PC-3 (cell line): ENCODE data around the gene TSPAN13. TPM values are rescaled to one million over a fixed set of nuclear protein-coding genes. Genes with fewer than 3 reads are reported as not detected.

Experiments used
- ATAC-seq: fragments of 200-7000 bp; cut with Tn5 transposase; 2 replicates; pipeline ENCODE4 v1.9.1; 2020; ENCODE audit warnings: mild to moderate bottlenecking, moderate library complexity
- BruUV-seq: library from RNA; stranded (reverse); fragments of 400-500 nt; replicated peaks from 2 replicates; lab custom pipeline; 2021; lab: Mats Ljungman, UMichigan
- CTCF ChIA-PET: fragments of 300-600 bp; sonication (Branson Sonifier 250); formaldehyde crosslinking; loops from one replicate; lab custom pipeline; 2022; ENCODE audit warnings: antibody characterized with exemption; lab: Charles Lee
- POLR2A ChIA-PET: fragments of 300-600 bp; sonication (Branson Sonifier 250); formaldehyde crosslinking; loops from one replicate; lab custom pipeline; 2022; ENCODE audit warnings: antibody characterized with exemption; ENCODE audit not compliant: unreplicated experiment; lab: Charles Lee
- DNase-seq: peaks from one replicate; pipeline ENCODE4 v3.0.0-alpha.2; 2015
- H2AFZ ChIP-seq: fragments of 300-600 bp; sonication (generic); 2 replicates; pipeline ENCODE4 v1.6.0; 2016; ENCODE audit warnings: antibody characterized with exemption, low read length
- H3F3A ChIP-seq: fragments of 300-600 bp; sonication (generic); one replicate; pipeline ENCODE4 v1.6.0; 2017; ENCODE audit warnings: antibody characterized with exemption, low read length, control low read depth, mild to moderate bottlenecking; ENCODE audit not compliant: unreplicated experiment
- H3K27ac ChIP-seq: fragments of 300-600 bp; sonication (generic); 2 replicates; pipeline ENCODE4 v1.5.1; 2016; ENCODE audit warnings: mild to moderate bottlenecking, low read length
- H3K27me3 ChIP-seq: fragments of 300-600 bp; sonication (generic); 2 replicates; pipeline ENCODE4 v1.6.1; 2016; ENCODE audit warnings: low read length, mixed read lengths
- H3K36me3 ChIP-seq: fragments of 300-600 bp; sonication (generic); 2 replicates; pipeline ENCODE4 v1.6.1; 2016; ENCODE audit warnings: low read depth, mixed run types, low read length, mixed read lengths
- H3K4me1 ChIP-seq: fragments of 300-600 bp; sonication (generic); 2 replicates; pipeline ENCODE4 v1.5.1; 2016; ENCODE audit warnings: low read length; ENCODE audit not compliant: insufficient read depth
- H3K4me2 ChIP-seq: fragments of 300-600 bp; sonication (generic); 2 replicates; pipeline ENCODE4 v1.6.0; 2016; ENCODE audit warnings: low read length
- H3K4me3 ChIP-seq: fragments of 300-600 bp; sonication (generic); 2 replicates; pipeline ENCODE4 v1.5.1; 2016; ENCODE audit warnings: mild to moderate bottlenecking, low read length, mixed read lengths
- H3K79me2 ChIP-seq: fragments of 300-600 bp; sonication (generic); 2 replicates; pipeline ENCODE4 v1.6.1; 2017; ENCODE audit warnings: low read length, mixed read lengths
- H3K9ac ChIP-seq: fragments of 300-600 bp; sonication (generic); 2 replicates; pipeline ENCODE4 v1.6.0; 2016; ENCODE audit warnings: mild to moderate bottlenecking, low read length
- H3K9me2 ChIP-seq: fragments of 300-600 bp; sonication (generic); replicated peaks from 2 replicates; pipeline ENCODE4 v1.6.1; 2016; ENCODE audit warnings: mixed run types, low read length, mixed read lengths
- H3K9me3 ChIP-seq: fragments of 300-600 bp; sonication (generic); 2 replicates; pipeline ENCODE4 v1.6.1; 2016; ENCODE audit warnings: low read length, mixed read lengths
- H4K20me1 ChIP-seq: fragments of 300-600 bp; sonication (generic); 2 replicates; pipeline ENCODE4 v1.6.1; 2016; ENCODE audit warnings: low read length, mixed read lengths
- EZH2 ChIP-seq: fragments of 300-600 bp; sonication (generic); IDR thresholded peaks from one replicate; pipeline ENCODE4 v1.6.1; 2017; ENCODE audit warnings: antibody characterized with exemption, mild to moderate bottlenecking, low read length; ENCODE audit not compliant: unreplicated experiment
- EZH2phosphoT487 ChIP-seq: fragments of 300-600 bp; sonication (generic); IDR thresholded peaks from 2 replicates; pipeline ENCODE4 v1.6.1; 2018; ENCODE audit warnings: mild to moderate bottlenecking, antibody characterized with exemption, low read length, borderline replicate concordance
- intact Hi-C: fragments of 100-400 bp; cut with micrococcal nuclease; formaldehyde crosslinking; loops from 2 replicates; pipeline ENCODE4 v1.9.0; 2023
- total RNA-seq: library from RNA; depleted of rRNA; stranded (reverse); fragments of >200 nt; gene quantifications from 2 replicates; pipeline ENCODE4 v1.2.3, GENCODE V29; 2014
- TF ChIP-seq, protein P1 (sequence below): fragments of 300-600 bp; sonication (generic); conservative IDR thresholded peaks from 2 replicates; pipeline ENCODE4 v1.5.1; 2017; ENCODE audit warnings: antibody characterized with exemption, low read depth, mild to moderate bottlenecking, low read length

Gene TSPAN13
- total RNA-seq, 1 experiment from 2014 or later = 34.9 TPM

DNA sequence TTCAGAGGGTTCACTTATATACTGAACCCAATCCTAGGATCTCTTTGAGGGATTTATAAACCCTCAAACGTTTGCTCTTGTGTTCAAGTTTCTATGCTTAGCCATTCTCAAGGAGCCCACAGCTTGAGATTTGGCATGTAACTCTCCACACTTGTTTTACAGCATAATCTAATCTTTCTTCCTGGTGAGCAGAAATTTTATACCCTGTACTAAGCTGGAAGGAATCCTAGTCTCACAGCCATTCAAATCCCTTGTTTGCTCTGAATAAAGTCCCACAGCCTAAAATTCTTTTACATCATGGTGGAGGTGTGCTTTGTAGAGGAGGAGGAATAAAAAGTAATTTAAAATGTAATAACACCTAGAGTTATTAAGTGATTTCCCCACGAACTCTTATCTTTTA, 56.6 kb downstream of the TSPAN13 start:
- Histone ChIP-seq H3K9ac (peak overlapping the region; percentile 77), H4K20me1 (no peaks in the 10 kb centered on the region), H3K9me3 (no peaks in the 10 kb centered on the region), H3K36me3 (no peaks in the 10 kb centered on the region), H3F3A (peaks cover 16% of the 10 kb centered on the region), H2AFZ (peak overlapping the region; percentile 15), H3K27ac (peak overlapping the region; percentile 96), H3K4me3 (peak overlapping the region; percentile 27; the same call in 1 of the 2 replicates), H3K4me2 (peak overlapping the region; percentile 75), H3K79me2 (no peaks in the 10 kb centered on the region), H3K27me3 (no peaks in the 10 kb centered on the region), H3K4me1 (peaks cover 65% of the 10 kb centered on the region), H3K9me2 (no peaks in the 10 kb centered on the region)
- CTCF ChIA-PET = interaction anchor here (1.2 kb wide), 1 partner anchor 37 kb away, joined by 3 read pairs; no protein-coding TSS in a partner anchor
- intact Hi-C loops = loop anchor here (5.0 kb wide), 1 partner anchor 747 kb away; no protein-coding TSS in a partner anchor
- POLR2A ChIA-PET = interaction anchor here (0.5 kb wide), 1 partner anchor 168 kb away, joined by 5 read pairs; no protein-coding TSS in a partner anchor
- BruUV-seq = no TSS peak
- ATAC-seq (peak; percentile 17), DNase-seq (peak; percentile 44)
- TF ChIP-seq EZH2 (no peak), EZH2phosphoT487 (no peak)
- TF ChIP-seq, protein P1, sequence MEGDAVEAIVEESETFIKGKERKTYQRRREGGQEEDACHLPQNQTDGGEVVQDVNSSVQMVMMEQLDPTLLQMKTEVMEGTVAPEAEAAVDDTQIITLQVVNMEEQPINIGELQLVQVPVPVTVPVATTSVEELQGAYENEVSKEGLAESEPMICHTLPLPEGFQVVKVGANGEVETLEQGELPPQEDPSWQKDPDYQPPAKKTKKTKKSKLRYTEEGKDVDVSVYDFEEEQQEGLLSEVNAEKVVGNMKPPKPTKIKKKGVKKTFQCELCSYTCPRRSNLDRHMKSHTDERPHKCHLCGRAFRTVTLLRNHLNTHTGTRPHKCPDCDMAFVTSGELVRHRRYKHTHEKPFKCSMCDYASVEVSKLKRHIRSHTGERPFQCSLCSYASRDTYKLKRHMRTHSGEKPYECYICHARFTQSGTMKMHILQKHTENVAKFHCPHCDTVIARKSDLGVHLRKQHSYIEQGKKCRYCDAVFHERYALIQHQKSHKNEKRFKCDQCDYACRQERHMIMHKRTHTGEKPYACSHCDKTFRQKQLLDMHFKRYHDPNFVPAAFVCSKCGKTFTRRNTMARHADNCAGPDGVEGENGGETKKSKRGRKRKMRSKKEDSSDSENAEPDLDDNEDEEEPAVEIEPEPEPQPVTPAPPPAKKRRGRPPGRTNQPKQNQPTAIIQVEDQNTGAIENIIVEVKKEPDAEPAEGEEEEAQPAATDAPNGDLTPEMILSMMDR = no peak

DNA sequence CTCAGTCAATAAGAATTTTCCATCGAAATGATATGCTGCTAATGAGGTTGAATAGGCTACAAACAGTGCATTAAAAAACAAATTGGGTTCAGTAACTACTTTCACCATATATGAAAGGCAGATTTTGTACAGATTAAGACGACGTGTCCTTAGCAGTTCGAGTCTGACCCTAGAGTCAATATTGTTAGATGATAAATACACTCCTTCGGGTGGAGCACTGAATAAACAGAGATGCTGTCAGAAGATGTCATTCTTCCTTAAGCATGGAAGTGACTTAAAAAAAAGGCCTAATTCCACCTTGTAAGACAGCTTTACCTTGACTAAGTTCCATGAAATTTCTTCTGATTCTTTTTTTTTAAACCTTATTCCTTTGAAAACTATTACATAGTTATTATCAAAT, 57.0 kb downstream of the TSPAN13 start:
- ChIA-PET CTCF (interaction anchor here (1.2 kb wide), 1 partner anchor 36 kb away, joined by 3 read pairs; no protein-coding TSS in a partner anchor), POLR2A (no interaction called here)
- Histone ChIP-seq H3K9me2 (no peaks in the 10 kb centered on the region), H3K36me3 (no peaks in the 10 kb centered on the region), H3K27ac (peak overlapping the region; percentile 96), H3K9ac (peak overlapping the region; percentile 77), H3K9me3 (no peaks in the 10 kb centered on the region), H3K4me2 (peak overlapping the region; percentile 75), H4K20me1 (no peaks in the 10 kb centered on the region), H3K27me3 (no peaks in the 10 kb centered on the region), H3K79me2 (no peaks in the 10 kb centered on the region), H3K4me3 (peak overlapping the region; percentile 27; the same call in 1 of the 2 replicates), H3K4me1 (peaks cover 66% of the 10 kb centered on the region), H3F3A (peaks cover 15% of the 10 kb centered on the region), H2AFZ (peak overlapping the region; percentile 15)
- DNase-seq (peak; percentile 76), ATAC-seq (peak; percentile 60)
- TF ChIP-seq EZH2phosphoT487 = no peak
- TF ChIP-seq, protein P1 = no peak
- TF ChIP-seq EZH2 = no peak
- no TSS peak for BruUV-seq
- intact Hi-C loops = loop anchor here (5.0 kb wide), 1 partner anchor 747 kb away; no protein-coding TSS in a partner anchor

DNA sequence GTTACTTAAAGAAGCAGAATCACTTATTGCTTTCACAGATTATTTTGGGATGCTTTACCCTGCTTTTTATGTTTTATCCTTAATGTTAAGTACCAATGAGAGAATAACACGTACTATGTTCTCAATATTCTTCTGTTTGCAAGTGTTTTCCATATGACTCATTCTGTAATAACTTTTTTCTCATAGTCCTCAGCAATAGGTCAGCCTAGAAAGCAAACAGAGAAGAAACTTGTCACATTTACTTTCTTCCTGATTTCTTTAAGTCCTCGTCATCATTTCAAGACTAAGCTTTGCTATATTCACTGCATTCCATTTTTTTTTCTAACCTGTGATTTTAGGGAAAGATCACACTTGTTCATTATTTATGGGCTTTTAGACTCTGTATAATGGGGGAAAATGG, 58.0 kb downstream of the TSPAN13 start:
- Histone ChIP-seq H3K79me2 (no peaks in the 10 kb centered on the region), H3K4me2 (peak overlapping the region; percentile 75), H3K9me3 (no peaks in the 10 kb centered on the region), H3K36me3 (no peaks in the 10 kb centered on the region), H3K27ac (peak overlapping the region; percentile 96), H2AFZ (no peak overlapping the region), H3K9me2 (no peaks in the 10 kb centered on the region), H3K27me3 (no peaks in the 10 kb centered on the region), H3F3A (peaks cover 13% of the 10 kb centered on the region), H4K20me1 (no peaks in the 10 kb centered on the region), H3K4me3 (peak overlapping the region; percentile 34), H3K9ac (peak overlapping the region; percentile 79), H3K4me1 (peaks cover 56% of the 10 kb centered on the region)
- intact Hi-C loops = loop anchor here (5.0 kb wide), 1 partner anchor 746 kb away; no protein-coding TSS in a partner anchor
- DNase-seq (peak; percentile 82), ATAC-seq (peak; percentile 42)
- TF ChIP-seq EZH2phosphoT487 (no peak), EZH2 (no peak)
- TF ChIP-seq, protein P1 = no peak
- ChIA-PET POLR2A (interaction anchor here (0.6 kb wide), 2 partner anchors 114 to 144 kb away, joined by 3 to 7 read pairs; no protein-coding TSS in a partner anchor), CTCF (interaction anchor here (1.0 kb wide), 1 partner anchor 10 kb away, joined by 3 read pairs; no protein-coding TSS in a partner anchor)
- BruUV-seq = no TSS peak
